Body of pancreas (tissue), 4 donors: ENCODE results near the gene ADGRV1.

Experiments
- CTCF ChIP-seq, 7 experiments: fragments of 450-650 bp in 4 of 7; fragments of 200-600 bp in 3 of 7; sonication (generic) in 3 of 7; IDR thresholded peaks; one replicate each; pipeline ENCODE4 v1.5.1; 2016 to 2019; ENCODE audit warnings: antibody characterized with exemption in 7 of 7
- POLR2A ChIP-seq, 3 donors: fragments of 450-650 bp; IDR thresholded peaks; one replicate each; pipeline ENCODE4 v1.6.1; 2016; ENCODE audit warnings: antibody characterized with exemption in 3 of 3, mild to moderate bottlenecking in 2 of 3

- TF ChIP-seq CTCF (IDR thresholded peaks at IDR 0.05) (no peak), POLR2A (IDR thresholded peaks at IDR 0.05) (no peak)
These were observed 82.9 kb downstream of the ADGRV1 start for GRCh38 chr5:90641528-90641927.
